Measurements from ENCODE around the gene SNX30.

SNX30 gene

DNA sequence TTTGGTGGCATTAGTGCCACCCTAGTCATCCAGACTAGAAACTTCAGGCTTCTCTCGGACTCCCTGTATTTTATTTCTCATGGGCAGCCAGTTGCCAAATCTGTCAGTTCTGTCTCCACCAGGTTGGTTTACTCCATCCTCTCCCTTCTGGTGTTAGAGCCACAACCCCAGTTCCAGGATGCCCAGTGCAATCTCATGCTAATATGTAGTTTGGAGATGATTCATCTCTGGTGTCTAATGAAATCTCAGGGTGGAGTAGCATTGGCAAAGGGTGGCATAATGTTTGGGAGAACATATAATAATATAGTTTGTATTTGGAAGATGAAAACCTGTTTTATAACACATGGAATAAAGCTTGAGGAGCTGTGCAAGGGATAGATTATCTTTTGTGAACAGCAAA lies 109.9 kb downstream of the SNX30 start:
- no peaks in the 10 kb centered on the region for H3K27me3 ChIP-seq (ENCODE audit: control insufficient read depth in 1 of 2, insufficient read depth in 2 of 2, low read length in 2 of 2)
- peaks cover 6 to 8% of the 10 kb centered on the region in 2 donors for H3K36me3 ChIP-seq (ENCODE audit: control insufficient read depth in 2 of 2, insufficient read depth in 2 of 2, low read length in 2 of 2)
- H3K4me1 ChIP-seq (ENCODE audit: control insufficient read depth, insufficient read depth, low read length), result peaks cover 7% of the 10 kb centered on the region
- H3K9ac ChIP-seq (ENCODE audit: low read length in 2 of 2), result no peak overlapping the region
- no peak overlapping the region for H3K4me3 ChIP-seq (ENCODE audit: low read length in 2 of 2)
- no peaks in the 10 kb centered on the region for H3K9me3 ChIP-seq (ENCODE audit: control insufficient read depth in 2 of 2, low read length in 2 of 2)
- H3K27ac ChIP-seq (ENCODE audit: low read length), result no peak overlapping the region

GRCh38 chr9:112861155-112861554 lies 110.6 kb downstream of the SNX30 start:
- no peak overlapping the region for H3K27ac ChIP-seq (ENCODE audit: low read length)

DNA sequence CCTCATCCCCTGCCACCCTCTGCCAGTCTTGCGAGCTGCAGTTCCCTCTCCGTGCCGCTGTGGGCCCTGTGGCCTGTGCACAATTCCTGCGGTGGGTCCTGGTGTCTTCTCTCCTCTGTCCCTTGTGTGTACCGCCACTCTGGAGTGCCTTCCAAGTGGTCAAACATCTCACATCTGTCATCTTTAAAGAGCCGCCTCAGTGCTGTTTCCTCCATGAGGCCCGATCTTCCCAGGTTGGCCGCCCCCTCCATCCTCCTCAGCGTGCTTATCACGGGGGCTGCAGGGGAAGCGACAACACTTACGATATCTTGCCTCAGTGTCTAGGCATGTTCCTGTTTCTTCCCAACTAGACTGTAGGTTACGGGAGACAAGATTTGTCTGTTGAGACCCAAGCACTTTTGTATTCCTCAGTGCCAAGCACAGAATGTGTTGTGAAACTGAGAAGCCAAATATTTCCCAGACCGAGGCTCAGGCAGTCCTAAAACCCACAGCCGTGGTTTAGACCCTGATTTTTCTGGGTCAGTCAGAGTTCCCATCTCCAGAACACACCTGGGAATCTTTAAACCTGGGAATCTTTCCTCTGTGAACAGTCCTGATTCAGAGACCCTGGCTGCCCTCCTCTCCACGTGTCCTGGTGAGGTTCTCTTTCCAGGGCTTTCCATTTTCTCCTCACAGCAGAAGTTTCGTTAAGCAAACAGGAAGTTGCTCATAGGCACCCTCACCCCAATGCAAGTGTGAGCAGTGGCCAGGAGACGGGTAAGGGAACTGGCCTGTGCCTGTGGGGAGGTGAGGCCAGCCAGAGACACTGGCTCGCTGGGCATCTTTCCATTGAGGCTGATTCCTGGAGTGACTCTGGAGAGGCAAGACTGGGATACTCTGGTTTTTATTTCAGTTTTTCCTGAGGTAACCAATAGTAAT lies 111.3 kb downstream of the SNX30 start:
- H3K36me3 ChIP-seq (ENCODE audit: control insufficient read depth in 2 of 2, insufficient read depth in 2 of 2, low read length in 2 of 2), result peaks cover 8 to 15% of the 10 kb centered on the region in 2 donors
- no peak overlapping the region for H3K4me3 ChIP-seq (ENCODE audit: low read length in 2 of 2)
- no peaks in the 10 kb centered on the region for H3K9me3 ChIP-seq (ENCODE audit: control insufficient read depth in 2 of 2, low read length in 2 of 2)
- H3K9ac ChIP-seq (ENCODE audit: low read length in 2 of 2), result no peak overlapping the region
- H3K27ac ChIP-seq (ENCODE audit: low read length), result no peak overlapping the region
- H3K4me1 ChIP-seq (ENCODE audit: control insufficient read depth, insufficient read depth, low read length), result peaks cover 7% of the 10 kb centered on the region
- H3K27me3 ChIP-seq (ENCODE audit: control insufficient read depth in 1 of 2, insufficient read depth in 2 of 2, low read length in 2 of 2), result no peaks in the 10 kb centered on the region

More at GRCh38 chr9:112861155-112861554, 110.6 kb downstream of the SNX30 start:
- Histone ChIP-seq H3K36me3 (ENCODE audit: control insufficient read depth in 2 of 2, insufficient read depth in 2 of 2, low read length in 2 of 2) (peaks cover 6 to 12% of the 10 kb centered on the region in 2 donors), H3K9me3 (ENCODE audit: control insufficient read depth in 2 of 2, low read length in 2 of 2) (no peaks in the 10 kb centered on the region), H3K27me3 (ENCODE audit: control insufficient read depth in 1 of 2, insufficient read depth in 2 of 2, low read length in 2 of 2) (no peaks in the 10 kb centered on the region), H3K4me1 (ENCODE audit: control insufficient read depth, insufficient read depth, low read length) (peaks cover 7% of the 10 kb centered on the region), H3K9ac (ENCODE audit: low read length in 2 of 2) (no peak overlapping the region), H3K4me3 (ENCODE audit: low read length in 2 of 2) (no peak overlapping the region)

DNA sequence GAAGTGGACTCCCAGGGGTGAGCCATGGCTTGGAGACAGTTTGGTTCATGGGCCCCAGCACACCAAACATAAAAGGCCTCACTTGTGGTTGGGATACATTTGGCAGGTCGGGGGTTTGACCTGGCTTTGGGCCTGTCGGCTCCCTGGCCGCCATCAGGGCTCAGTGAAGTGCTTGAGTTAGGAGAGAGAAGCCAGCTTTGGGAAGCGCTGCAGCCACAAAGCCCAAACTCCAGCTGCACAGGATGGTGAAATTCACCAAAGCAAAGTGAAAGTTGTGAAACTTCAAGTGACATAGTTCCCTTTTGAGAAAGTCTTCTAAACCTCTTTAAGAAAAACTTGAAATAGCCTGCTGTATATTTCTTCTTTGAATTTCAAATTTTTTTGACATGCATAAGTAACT lies 112.7 kb downstream of the SNX30 start:
- Histone ChIP-seq H3K4me1 (ENCODE audit: control insufficient read depth, insufficient read depth, low read length) (peaks cover 7% of the 10 kb centered on the region), H3K36me3 (ENCODE audit: control insufficient read depth in 2 of 2, insufficient read depth in 2 of 2, low read length in 2 of 2) (peaks cover 9 to 18% of the 10 kb centered on the region in 2 donors), H3K27ac (ENCODE audit: low read length) (no peak overlapping the region), H3K4me3 (ENCODE audit: low read length in 2 of 2) (no peak overlapping the region), H3K9me3 (ENCODE audit: control insufficient read depth in 2 of 2, low read length in 2 of 2) (no peaks in the 10 kb centered on the region), H3K27me3 (ENCODE audit: control insufficient read depth in 1 of 2, insufficient read depth in 2 of 2, low read length in 2 of 2) (no peaks in the 10 kb centered on the region), H3K9ac (ENCODE audit: low read length in 2 of 2) (no peak overlapping the region)

- H3K9ac ChIP-seq (ENCODE audit: low read length in 2 of 2), result no peak overlapping the region
- peaks cover 7% of the 10 kb centered on the region for H3K4me1 ChIP-seq (ENCODE audit: control insufficient read depth, insufficient read depth, low read length)
- H3K27ac ChIP-seq (ENCODE audit: low read length), result no peak overlapping the region
- H3K9me3 ChIP-seq (ENCODE audit: control insufficient read depth in 2 of 2, low read length in 2 of 2), result no peaks in the 10 kb centered on the region
- no peaks in the 10 kb centered on the region for H3K27me3 ChIP-seq (ENCODE audit: control insufficient read depth in 1 of 2, insufficient read depth in 2 of 2, low read length in 2 of 2)
- no peak overlapping the region for H3K4me3 ChIP-seq (ENCODE audit: low read length in 2 of 2)
- H3K36me3 ChIP-seq (ENCODE audit: control insufficient read depth in 2 of 2, insufficient read depth in 2 of 2, low read length in 2 of 2), result peaks cover 11 to 23% of the 10 kb centered on the region in 2 donors
Observed at GRCh38 chr9:112863746-112864145, 113.2 kb downstream of the SNX30 start.

DNA sequence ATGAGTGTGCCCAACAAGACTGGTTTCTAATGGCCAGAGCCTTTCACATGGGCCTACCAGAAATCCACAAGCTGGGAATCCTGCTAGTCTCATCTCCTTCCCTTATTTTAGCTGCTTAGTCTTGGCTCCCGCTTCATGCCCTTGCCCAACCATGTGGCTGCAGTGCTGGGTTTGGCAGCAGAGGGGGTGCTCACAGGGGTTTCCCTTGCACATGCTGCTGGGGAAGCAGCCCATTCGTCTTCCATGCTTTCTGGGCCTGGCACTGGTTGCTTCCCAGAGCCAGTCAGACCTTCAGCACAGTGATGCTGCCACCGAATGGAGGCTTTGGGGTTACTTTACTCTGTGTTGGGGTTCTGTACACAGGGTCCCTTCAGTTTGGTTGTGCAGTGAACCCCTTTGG lies 113.8 kb downstream of the SNX30 start:
- H3K36me3 ChIP-seq (ENCODE audit: control insufficient read depth in 2 of 2, insufficient read depth in 2 of 2, low read length in 2 of 2), result peaks cover 11 to 29% of the 10 kb centered on the region in 2 donors
- no peaks in the 10 kb centered on the region for H3K27me3 ChIP-seq (ENCODE audit: control insufficient read depth in 1 of 2, insufficient read depth in 2 of 2, low read length in 2 of 2)
- H3K4me1 ChIP-seq (ENCODE audit: control insufficient read depth, insufficient read depth, low read length), result peaks cover 7% of the 10 kb centered on the region
- H3K4me3 ChIP-seq (ENCODE audit: low read length in 2 of 2), result no peak overlapping the region
- no peak overlapping the region for H3K27ac ChIP-seq (ENCODE audit: low read length)
- H3K9me3 ChIP-seq (ENCODE audit: control insufficient read depth in 2 of 2, low read length in 2 of 2), result no peaks in the 10 kb centered on the region
- H3K9ac ChIP-seq (ENCODE audit: low read length in 2 of 2), result no peak overlapping the region

DNA sequence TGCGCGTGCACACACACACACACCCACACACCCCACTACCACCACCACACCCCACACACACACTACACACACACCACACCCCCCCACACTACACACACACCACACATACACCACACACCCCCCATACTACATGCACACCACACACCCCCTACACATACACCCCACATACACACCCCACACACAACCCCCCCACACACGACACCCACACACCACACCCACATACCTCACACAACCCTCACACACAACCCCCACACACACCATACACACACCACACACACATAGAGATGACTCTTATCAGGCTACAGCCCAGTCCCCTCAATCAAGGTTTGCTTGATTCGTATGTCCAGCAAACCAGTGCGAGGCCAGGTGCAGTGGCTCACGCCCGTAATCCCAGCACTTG lies 114.4 kb downstream of the SNX30 start:
- Histone ChIP-seq H3K9ac (ENCODE audit: low read length in 2 of 2) (no peak overlapping the region), H3K27ac (ENCODE audit: low read length) (no peak overlapping the region), H3K4me1 (ENCODE audit: control insufficient read depth, insufficient read depth, low read length) (peaks cover 7% of the 10 kb centered on the region), H3K9me3 (ENCODE audit: control insufficient read depth in 2 of 2, low read length in 2 of 2) (no peaks in the 10 kb centered on the region), H3K36me3 (ENCODE audit: control insufficient read depth in 2 of 2, insufficient read depth in 2 of 2, low read length in 2 of 2) (peaks cover 13 to 34% of the 10 kb centered on the region in 2 donors), H3K4me3 (ENCODE audit: low read length in 2 of 2) (no peak overlapping the region), H3K27me3 (ENCODE audit: control insufficient read depth in 1 of 2, insufficient read depth in 2 of 2, low read length in 2 of 2) (no peaks in the 10 kb centered on the region)

DNA sequence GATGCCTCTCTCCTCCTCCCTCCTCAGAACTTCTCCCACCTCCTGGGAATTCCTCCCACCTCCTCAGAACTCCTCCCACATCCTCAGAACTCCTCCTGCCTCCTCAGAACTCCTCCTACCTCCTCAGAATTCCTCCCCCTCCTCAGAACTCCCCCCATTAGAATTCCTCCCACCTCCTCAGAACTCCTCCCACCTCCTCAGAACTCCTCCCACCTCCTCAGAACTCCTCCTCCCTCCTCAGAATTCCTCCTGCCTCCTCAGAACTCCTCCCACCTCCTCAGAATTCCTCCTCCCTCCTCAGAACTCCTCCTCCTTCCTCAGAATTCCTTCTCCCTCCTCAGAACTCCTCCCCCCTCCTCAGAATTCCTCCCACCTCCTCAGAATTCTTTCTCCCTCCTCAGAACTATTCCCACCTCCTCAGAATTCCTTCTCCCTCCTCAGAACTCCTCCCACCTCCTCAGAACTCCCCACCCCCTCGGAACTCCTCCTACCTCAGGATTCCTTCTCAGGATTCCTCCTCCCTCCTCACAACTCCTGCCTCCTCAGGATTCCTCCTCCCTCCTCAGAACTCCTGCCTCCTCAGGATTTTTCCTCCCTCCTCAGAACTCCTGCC lies 116.2 kb downstream of the SNX30 start:
- Histone ChIP-seq H3K36me3 (ENCODE audit: control insufficient read depth in 2 of 2, insufficient read depth in 2 of 2, low read length in 2 of 2) (peaks cover 20 to 42% of the 10 kb centered on the region in 2 donors), H3K4me1 (ENCODE audit: control insufficient read depth, insufficient read depth, low read length) (peaks cover 7% of the 10 kb centered on the region), H3K27ac (ENCODE audit: low read length) (no peak overlapping the region)

GRCh38 chr9:112867275-112867991 lies 116.9 kb downstream of the SNX30 start:
- H3K27me3 ChIP-seq (ENCODE audit: control insufficient read depth in 1 of 2, insufficient read depth in 2 of 2, low read length in 2 of 2), result no peaks in the 10 kb centered on the region
- no peak overlapping the region for H3K9ac ChIP-seq (ENCODE audit: low read length in 2 of 2)
- no peak overlapping the region for H3K27ac ChIP-seq (ENCODE audit: low read length)
- H3K4me3 ChIP-seq (ENCODE audit: low read length in 2 of 2), result no peak overlapping the region
- H3K4me1 ChIP-seq (ENCODE audit: control insufficient read depth, insufficient read depth, low read length), result peaks cover 4% of the 10 kb centered on the region
- H3K36me3 ChIP-seq (ENCODE audit: control insufficient read depth in 2 of 2, insufficient read depth in 2 of 2, low read length in 2 of 2), result peaks cover 20 to 42% of the 10 kb centered on the region in 2 donors
- no peaks in the 10 kb centered on the region for H3K9me3 ChIP-seq (ENCODE audit: control insufficient read depth in 2 of 2, low read length in 2 of 2)

More for the DNA sequence above, 116.2 kb downstream of the SNX30 start:
- Histone ChIP-seq H3K27me3 (ENCODE audit: control insufficient read depth in 1 of 2, insufficient read depth in 2 of 2, low read length in 2 of 2) (no peaks in the 10 kb centered on the region), H3K9me3 (ENCODE audit: control insufficient read depth in 2 of 2, low read length in 2 of 2) (no peaks in the 10 kb centered on the region), H3K4me3 (ENCODE audit: low read length in 2 of 2) (no peak overlapping the region), H3K9ac (ENCODE audit: low read length in 2 of 2) (no peak overlapping the region)

DNA sequence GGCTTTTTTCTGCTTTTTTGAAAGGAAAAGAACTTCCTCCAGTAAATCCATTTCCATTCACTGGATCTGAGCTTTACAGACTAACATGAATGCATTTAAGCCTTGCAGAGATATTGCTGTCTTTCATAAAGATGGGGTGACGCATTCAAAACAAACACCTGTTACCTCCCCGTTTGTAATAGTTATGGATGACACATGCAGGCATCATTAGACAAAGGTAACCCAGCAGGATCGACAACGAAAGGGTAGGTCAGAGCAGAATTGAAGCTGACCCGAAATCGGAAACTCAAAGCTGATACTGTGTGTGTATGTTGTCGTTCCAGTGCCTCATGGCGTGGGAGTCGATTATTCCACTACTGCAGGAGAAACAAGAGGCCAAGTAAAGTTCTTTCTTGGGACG lies 117.9 kb downstream of the SNX30 start:
- Histone ChIP-seq H3K27ac (ENCODE audit: low read length) (no peak overlapping the region), H3K9ac (ENCODE audit: low read length in 2 of 2) (no peak overlapping the region), H3K9me3 (ENCODE audit: control insufficient read depth in 2 of 2, low read length in 2 of 2) (no peaks in the 10 kb centered on the region), H3K36me3 (ENCODE audit: control insufficient read depth in 2 of 2, insufficient read depth in 2 of 2, low read length in 2 of 2) (peaks cover 20 to 42% of the 10 kb centered on the region in 2 donors), H3K4me3 (ENCODE audit: low read length in 2 of 2) (no peak overlapping the region), H3K27me3 (ENCODE audit: control insufficient read depth in 1 of 2, insufficient read depth in 2 of 2, low read length in 2 of 2) (no peaks in the 10 kb centered on the region), H3K4me1 (ENCODE audit: control insufficient read depth, insufficient read depth, low read length) (no peaks in the 10 kb centered on the region)
